Activated T-cell treated with anti-CD3 and anti-CD28 coated beads, Interleukin-2, amount 50 U/mL, for 24 hours (primary cell): ENCODE results near the gene COMT.

Experiments used
- DNase-seq: peaks from one replicate; pipeline ENCODE4 v3.0.0-alpha.2; 2020
- H3K27ac Mint-ChIP-seq: 2 replicates; pipeline ENCODE4 v1.8.0; 2020; ENCODE audit warnings: mild to moderate bottlenecking, mixed read lengths
- H3K27me3 Mint-ChIP-seq: 2 replicates; pipeline ENCODE4 v1.8.0; 2020; ENCODE audit warnings: mixed read lengths
- H3K36me3 Mint-ChIP-seq: 2 replicates; pipeline ENCODE4 v1.8.0; 2020; ENCODE audit warnings: low read depth, mixed read lengths
- H3K4me1 Mint-ChIP-seq: 2 replicates; pipeline ENCODE4 v1.8.0; 2020; ENCODE audit warnings: low read depth, mixed read lengths
- H3K4me3 Mint-ChIP-seq: 2 replicates; pipeline ENCODE4 v1.8.0; 2020; ENCODE audit warnings: mild to moderate bottlenecking, moderate library complexity, mixed read lengths
- H3K9me3 Mint-ChIP-seq: 2 replicates; pipeline ENCODE4 v1.8.0; 2020; ENCODE audit warnings: mixed read lengths

The COMT gene

GRCh38 chr22:19991645-19992451 is 50.3 kb downstream of the COMT start:
- no peak overlapping the region for H3K4me3 Mint-ChIP-seq
- no peaks in the 10 kb centered on the region for H3K36me3 Mint-ChIP-seq
- DNase-seq, result no peak
- H3K4me1 Mint-ChIP-seq, result no peaks in the 10 kb centered on the region
- no peak overlapping the region for H3K27ac Mint-ChIP-seq
- H3K27me3 Mint-ChIP-seq, result no peaks in the 10 kb centered on the region
- H3K9me3 Mint-ChIP-seq, result no peaks in the 10 kb centered on the region

GRCh38 chr22:19992481-19992911 is 50.9 kb downstream of the COMT start:
- no peak for DNase-seq
- H3K27ac Mint-ChIP-seq, result no peak overlapping the region
- no peaks in the 10 kb centered on the region for H3K36me3 Mint-ChIP-seq
- H3K27me3 Mint-ChIP-seq, result no peaks in the 10 kb centered on the region
- no peaks in the 10 kb centered on the region for H3K4me1 Mint-ChIP-seq
- H3K9me3 Mint-ChIP-seq, result no peaks in the 10 kb centered on the region
- no peak overlapping the region for H3K4me3 Mint-ChIP-seq

- no peak overlapping the region for H3K27ac Mint-ChIP-seq
- no peaks in the 10 kb centered on the region for H3K36me3 Mint-ChIP-seq
- no peaks in the 10 kb centered on the region for H3K27me3 Mint-ChIP-seq
- no peak for DNase-seq
- no peaks in the 10 kb centered on the region for H3K4me1 Mint-ChIP-seq
- H3K9me3 Mint-ChIP-seq, result no peaks in the 10 kb centered on the region
- H3K4me3 Mint-ChIP-seq, result no peak overlapping the region
These were observed 51.4 kb downstream of the COMT start for GRCh38 chr22:19992921-19993355.

- Mint-ChIP-seq H3K36me3 (no peaks in the 10 kb centered on the region), H3K4me3 (no peak overlapping the region), H3K27ac (no peak overlapping the region), H3K27me3 (no peaks in the 10 kb centered on the region), H3K9me3 (no peaks in the 10 kb centered on the region), H3K4me1 (no peaks in the 10 kb centered on the region)
- DNase-seq, result no peak
These were observed 52.4 kb downstream of the COMT start for GRCh38 chr22:19993926-19994325.

GRCh38 chr22:19994851-19995610 is 53.5 kb downstream of the COMT start:
- H3K4me3 Mint-ChIP-seq, result no peak overlapping the region
- no peaks in the 10 kb centered on the region for H3K4me1 Mint-ChIP-seq
- H3K27ac Mint-ChIP-seq, result no peak overlapping the region
- no peaks in the 10 kb centered on the region for H3K36me3 Mint-ChIP-seq
- no peaks in the 10 kb centered on the region for H3K9me3 Mint-ChIP-seq
- H3K27me3 Mint-ChIP-seq, result no peaks in the 10 kb centered on the region
- no peak for DNase-seq

- Mint-ChIP-seq H3K4me1 (no peaks in the 10 kb centered on the region), H3K36me3 (no peaks in the 10 kb centered on the region), H3K4me3 (no peak overlapping the region), H3K27ac (no peak overlapping the region), H3K27me3 (no peaks in the 10 kb centered on the region), H3K9me3 (no peaks in the 10 kb centered on the region)
- DNase-seq, result no peak
These were observed 54.2 kb downstream of the COMT start for GRCh38 chr22:19995611-19996339.

GRCh38 chr22:19996694-19997384 is 55.3 kb downstream of the COMT start:
- no peak overlapping the region for H3K27ac Mint-ChIP-seq

GRCh38 chr22:19997561-19998231 is 56.1 kb downstream of the COMT start:
- H3K4me3 Mint-ChIP-seq, result no peak overlapping the region
- H3K36me3 Mint-ChIP-seq, result no peaks in the 10 kb centered on the region
- no peak overlapping the region for H3K27ac Mint-ChIP-seq
- no peaks in the 10 kb centered on the region for H3K27me3 Mint-ChIP-seq
- no peaks in the 10 kb centered on the region for H3K9me3 Mint-ChIP-seq
- no peaks in the 10 kb centered on the region for H3K4me1 Mint-ChIP-seq
- no peak for DNase-seq

More at GRCh38 chr22:19996694-19997384, 55.3 kb downstream of the COMT start:
- H3K9me3 Mint-ChIP-seq, result no peaks in the 10 kb centered on the region
- no peaks in the 10 kb centered on the region for H3K4me1 Mint-ChIP-seq
- H3K36me3 Mint-ChIP-seq, result no peaks in the 10 kb centered on the region
- H3K27me3 Mint-ChIP-seq, result no peaks in the 10 kb centered on the region
- no peak for DNase-seq
- H3K4me3 Mint-ChIP-seq, result no peak overlapping the region

- Mint-ChIP-seq H3K27me3 (no peaks in the 10 kb centered on the region), H3K9me3 (peaks cover 5% of the 10 kb centered on the region), H3K27ac (no peak overlapping the region), H3K4me3 (no peak overlapping the region), H3K4me1 (no peaks in the 10 kb centered on the region), H3K36me3 (no peaks in the 10 kb centered on the region)
- no peak for DNase-seq
These were observed 56.8 kb downstream of the COMT start for GRCh38 chr22:19998232-19998951.

GRCh38 chr22:19998991-19999820 is 57.6 kb downstream of the COMT start:
- no peak for DNase-seq
- Mint-ChIP-seq H3K4me1 (no peaks in the 10 kb centered on the region), H3K4me3 (no peak overlapping the region), H3K27ac (no peak overlapping the region), H3K36me3 (no peaks in the 10 kb centered on the region), H3K27me3 (no peaks in the 10 kb centered on the region), H3K9me3 (peaks cover 11% of the 10 kb centered on the region)

GRCh38 chr22:20000246-20001081 is 58.9 kb downstream of the COMT start:
- Mint-ChIP-seq H3K27ac (no peak overlapping the region), H3K4me1 (no peaks in the 10 kb centered on the region), H3K27me3 (no peaks in the 10 kb centered on the region), H3K4me3 (no peak overlapping the region), H3K9me3 (peaks cover 17% of the 10 kb centered on the region), H3K36me3 (no peaks in the 10 kb centered on the region)
- no peak for DNase-seq

- no peak overlapping the region for H3K4me3 Mint-ChIP-seq
- no peaks in the 10 kb centered on the region for H3K36me3 Mint-ChIP-seq
- DNase-seq, result no peak
- H3K27ac Mint-ChIP-seq, result no peak overlapping the region
- H3K9me3 Mint-ChIP-seq, result peaks cover 17% of the 10 kb centered on the region
- H3K27me3 Mint-ChIP-seq, result no peaks in the 10 kb centered on the region
- H3K4me1 Mint-ChIP-seq, result no peaks in the 10 kb centered on the region
These were observed 59.6 kb downstream of the COMT start for GRCh38 chr22:20001082-20001638.
